ENCODE measurements around the gene LAMC3. TPM values are rescaled to one million over a fixed set of nuclear protein-coding genes. Genes with fewer than 3 reads are reported as not detected.

LAMC3 gene
- polyA plus RNA-seq, 1 experiment, result 0.01 TPM

GRCh38 chr9:130987054-130987453 is 21.9 kb upstream of the LAMC3 start:
- Histone ChIP-seq H3K4me3 (ENCODE audit: low read depth, low read length) (no peak overlapping the region), H3K36me3 (ENCODE audit: control insufficient read depth, insufficient read depth, low read length) (no peaks in the 10 kb centered on the region), H3K27me3 (ENCODE audit: control insufficient read depth, insufficient read depth, low read length) (peaks cover 15% of the 10 kb centered on the region)
- ChIA-PET CTCF (interaction anchor here (0.9 to 2.9 kb wide), 2 partner anchors 11 to 16 kb away, joined by 3 to 17 read pairs; no protein-coding TSS in a partner anchor), POLR2A (no interaction called here)
- DNase-seq (ENCODE audit: low read depth), result no peak
- TF ChIP-seq, protein P1, sequence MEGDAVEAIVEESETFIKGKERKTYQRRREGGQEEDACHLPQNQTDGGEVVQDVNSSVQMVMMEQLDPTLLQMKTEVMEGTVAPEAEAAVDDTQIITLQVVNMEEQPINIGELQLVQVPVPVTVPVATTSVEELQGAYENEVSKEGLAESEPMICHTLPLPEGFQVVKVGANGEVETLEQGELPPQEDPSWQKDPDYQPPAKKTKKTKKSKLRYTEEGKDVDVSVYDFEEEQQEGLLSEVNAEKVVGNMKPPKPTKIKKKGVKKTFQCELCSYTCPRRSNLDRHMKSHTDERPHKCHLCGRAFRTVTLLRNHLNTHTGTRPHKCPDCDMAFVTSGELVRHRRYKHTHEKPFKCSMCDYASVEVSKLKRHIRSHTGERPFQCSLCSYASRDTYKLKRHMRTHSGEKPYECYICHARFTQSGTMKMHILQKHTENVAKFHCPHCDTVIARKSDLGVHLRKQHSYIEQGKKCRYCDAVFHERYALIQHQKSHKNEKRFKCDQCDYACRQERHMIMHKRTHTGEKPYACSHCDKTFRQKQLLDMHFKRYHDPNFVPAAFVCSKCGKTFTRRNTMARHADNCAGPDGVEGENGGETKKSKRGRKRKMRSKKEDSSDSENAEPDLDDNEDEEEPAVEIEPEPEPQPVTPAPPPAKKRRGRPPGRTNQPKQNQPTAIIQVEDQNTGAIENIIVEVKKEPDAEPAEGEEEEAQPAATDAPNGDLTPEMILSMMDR (IDR thresholded peaks at IDR 0.05; ENCODE audit: insufficient read depth, low read depth, low read length), result no peak

DNA sequence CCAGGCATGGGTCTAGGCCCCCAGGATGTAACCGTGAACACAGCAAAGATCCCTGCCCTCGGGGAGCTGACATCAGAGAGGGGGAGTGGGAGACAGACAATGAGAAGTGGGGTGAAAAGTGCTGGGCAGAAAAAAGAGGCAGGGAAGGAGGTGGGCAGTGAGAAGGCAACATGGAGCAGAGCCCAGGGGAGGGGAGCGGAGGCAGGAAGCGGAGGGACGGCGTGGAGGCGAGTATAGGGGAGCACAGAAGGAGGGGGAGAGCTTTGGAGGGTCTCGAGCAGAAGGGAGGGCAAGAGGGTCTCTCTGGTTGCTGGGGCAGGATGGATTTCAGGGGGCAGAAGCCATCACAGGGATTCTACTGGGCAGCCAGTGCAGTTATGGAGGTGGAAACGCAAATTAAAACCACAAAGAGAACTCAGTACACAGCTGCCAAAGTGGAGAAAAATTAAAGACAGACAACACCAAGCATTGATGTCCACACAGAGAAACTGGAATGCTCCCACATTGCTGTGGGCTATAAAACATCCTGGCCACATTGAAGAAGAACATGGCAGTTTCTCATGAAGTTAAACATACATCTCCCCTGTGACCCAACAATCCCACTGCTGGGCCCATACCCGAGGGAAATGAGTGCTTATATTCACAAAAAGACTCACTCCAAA is 21.1 kb upstream of the LAMC3 start:
- Histone ChIP-seq H3K4me3 (ENCODE audit: low read depth, low read length) (no peak overlapping the region), H3K36me3 (ENCODE audit: control insufficient read depth, insufficient read depth, low read length) (no peaks in the 10 kb centered on the region), H3K27me3 (ENCODE audit: control insufficient read depth, insufficient read depth, low read length) (peaks cover 12% of the 10 kb centered on the region)
- no peak for DNase-seq (ENCODE audit: low read depth)
- ChIA-PET CTCF (interaction anchor here (0.9 to 2.9 kb wide), 3 partner anchors 10 to 19 kb away, joined by 3 to 17 read pairs (median 3); no protein-coding TSS in a partner anchor), POLR2A (no interaction called here)
- TF ChIP-seq, protein P1 (IDR thresholded peaks at IDR 0.05; ENCODE audit: insufficient read depth, low read depth, low read length), result no peak

DNA sequence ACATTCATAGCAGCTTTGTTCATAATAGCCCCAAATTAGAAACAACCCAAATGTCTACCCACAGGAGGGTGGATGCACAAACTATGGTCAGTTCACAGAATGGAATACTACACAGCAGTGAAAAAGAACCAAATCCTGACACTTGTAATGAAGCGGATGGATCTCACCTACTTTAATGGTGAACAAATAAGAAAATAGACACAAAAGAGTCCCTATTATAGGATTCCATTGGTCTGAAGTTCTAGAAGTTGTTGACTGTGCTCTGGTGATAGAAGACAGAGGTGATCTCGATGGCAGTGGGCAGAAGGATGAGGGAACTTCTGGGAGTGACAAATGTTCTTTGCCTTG is 20.6 kb upstream of the LAMC3 start:
- ChIA-PET POLR2A (no interaction called here), CTCF (interaction anchor here (1.0 to 2.9 kb wide), 2 partner anchors 10 to 18 kb away, joined by 3 to 17 read pairs; no protein-coding TSS in a partner anchor)
- Histone ChIP-seq H3K36me3 (ENCODE audit: control insufficient read depth, insufficient read depth, low read length) (no peaks in the 10 kb centered on the region), H3K27me3 (ENCODE audit: control insufficient read depth, insufficient read depth, low read length) (peaks cover 9% of the 10 kb centered on the region), H3K4me3 (ENCODE audit: low read depth, low read length) (no peak overlapping the region)
- TF ChIP-seq, protein P1 (IDR thresholded peaks at IDR 0.05; ENCODE audit: insufficient read depth, low read depth, low read length), result no peak
- DNase-seq (ENCODE audit: low read depth), result no peak

DNA sequence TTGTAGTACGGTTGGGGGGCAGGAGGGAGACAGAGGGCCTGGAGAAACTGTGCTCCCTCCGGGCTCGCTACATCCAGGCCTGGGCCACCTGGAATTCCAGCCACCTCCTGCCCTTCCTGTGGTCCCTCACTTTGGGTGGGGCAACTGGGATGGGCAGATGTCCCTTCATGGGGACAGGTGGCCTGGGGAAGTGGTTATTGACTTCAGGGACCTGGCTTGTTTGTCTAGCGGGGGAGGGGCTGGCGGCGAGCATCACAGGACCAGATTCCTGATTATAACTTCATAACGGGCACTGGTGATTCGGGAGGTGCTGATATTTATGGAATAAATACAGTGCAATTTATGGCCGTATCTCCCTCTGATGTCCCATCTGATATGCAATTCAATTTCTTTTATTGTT is 20.1 kb upstream of the LAMC3 start:
- ChIA-PET CTCF (no interaction called here), POLR2A (no interaction called here)
- no peaks in the 10 kb centered on the region for H3K36me3 ChIP-seq (ENCODE audit: control insufficient read depth, insufficient read depth, low read length)
- no peak for DNase-seq (ENCODE audit: low read depth)
- H3K27me3 ChIP-seq (ENCODE audit: control insufficient read depth, insufficient read depth, low read length), result peaks cover 9% of the 10 kb centered on the region
- TF ChIP-seq, protein P1 (IDR thresholded peaks at IDR 0.05; ENCODE audit: insufficient read depth, low read depth, low read length), result no peak
- no peak overlapping the region for H3K4me3 ChIP-seq (ENCODE audit: low read depth, low read length)

GRCh38 chr9:130989391-130989790 is 19.6 kb upstream of the LAMC3 start:
- Histone ChIP-seq H3K27me3 (ENCODE audit: control insufficient read depth, insufficient read depth, low read length) (peaks cover 9% of the 10 kb centered on the region), H3K36me3 (ENCODE audit: control insufficient read depth, insufficient read depth, low read length) (no peaks in the 10 kb centered on the region)

More at GRCh38 chr9:130989391-130989790, 19.6 kb upstream of the LAMC3 start:
- no peak for DNase-seq (ENCODE audit: low read depth)
- TF ChIP-seq, protein P1 (IDR thresholded peaks at IDR 0.05; ENCODE audit: insufficient read depth, low read depth, low read length), result no peak
- H3K4me3 ChIP-seq (ENCODE audit: low read depth, low read length), result no peak overlapping the region
- ChIA-PET POLR2A (no interaction called here), CTCF (no interaction called here)
